HEK293T (cell line): ENCODE measurements around the gene LCN9.

ENCODE experiments used
- ARNT ChIP-seq: fragments of 450-650 bp; IDR thresholded peaks from 2 replicates; pipeline ENCODE4 v1.6.1; 2017; ENCODE audit warnings: mild to moderate bottlenecking
- BHLHE40 ChIP-seq: fragments of 450-650 bp; IDR thresholded peaks from 2 replicates; pipeline ENCODE4 v1.6.1; 2016; ENCODE audit warnings: mild to moderate bottlenecking, moderate library complexity, borderline replicate concordance
- ELF4 ChIP-seq: fragments of 450-650 bp; IDR thresholded peaks from 2 replicates; pipeline ENCODE4 v1.6.1; 2017; ENCODE audit warnings: antibody characterized with exemption
- FOXA1 ChIP-seq: fragments of 450-650 bp; IDR thresholded peaks from 2 replicates; pipeline ENCODE4 v1.6.1; 2016; ENCODE audit warnings: mild to moderate bottlenecking
- FOXK2 ChIP-seq: fragments of 450-650 bp; IDR thresholded peaks from 2 replicates; pipeline ENCODE4 v1.6.1; 2016; ENCODE audit warnings: mild to moderate bottlenecking
- FOXM1 ChIP-seq: fragments of 450-650 bp; IDR thresholded peaks from 2 replicates; pipeline ENCODE4 v1.6.1; 2017; ENCODE audit warnings: mild to moderate bottlenecking, borderline replicate concordance
- L3MBTL2 ChIP-seq: fragments of 450-650 bp; conservative IDR thresholded peaks from 2 replicates; pipeline ENCODE4 v1.6.1; 2016; ENCODE audit warnings: mild to moderate bottlenecking
- NFRKB ChIP-seq: fragments of 450-650 bp; IDR thresholded peaks from 2 replicates; pipeline ENCODE4 v1.6.1; 2016; ENCODE audit warnings: mild to moderate bottlenecking, moderate library complexity
- SP1 ChIP-seq: fragments of 450-650 bp; IDR thresholded peaks from 2 replicates; pipeline ENCODE4 v1.6.1; 2017
- SUZ12 ChIP-seq: fragments of 450-650 bp; IDR thresholded peaks from 2 replicates; pipeline ENCODE4 v1.6.1; 2016; ENCODE audit warnings: mild to moderate bottlenecking
- TF ChIP-seq, protein P1 (sequence below): fragments of 450-650 bp; IDR thresholded peaks from 2 replicates; pipeline ENCODE4 v1.6.1; 2016

DNA sequence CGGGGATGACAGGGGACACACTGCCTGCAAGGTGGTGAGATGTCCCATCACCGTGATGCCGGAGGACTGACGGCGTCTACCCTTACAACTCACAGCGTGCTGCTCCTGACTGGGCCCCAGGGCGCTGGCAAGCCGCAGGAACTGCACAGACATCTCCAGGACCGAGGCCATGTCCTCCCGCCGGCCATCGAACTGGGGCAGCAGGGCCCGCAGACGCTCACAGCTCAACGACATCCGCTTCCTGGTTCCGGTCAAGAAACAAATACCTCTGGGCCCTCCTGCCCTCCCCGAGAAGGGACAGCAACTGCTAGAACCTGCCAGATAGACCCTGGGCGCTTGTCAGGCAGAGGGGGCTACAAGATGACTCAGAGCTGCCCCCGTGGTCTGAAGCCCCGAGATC lies 35.1 kb downstream of the LCN9 start:
- no peak for TF ChIP-seq L3MBTL2
- no peak for TF ChIP-seq SUZ12
- no peak for TF ChIP-seq FOXK2
- TF ChIP-seq SP1, result no peak
- TF ChIP-seq ARNT, result no peak
- TF ChIP-seq BHLHE40, result no peak
- no peak for TF ChIP-seq FOXA1
- TF ChIP-seq, protein P1, sequence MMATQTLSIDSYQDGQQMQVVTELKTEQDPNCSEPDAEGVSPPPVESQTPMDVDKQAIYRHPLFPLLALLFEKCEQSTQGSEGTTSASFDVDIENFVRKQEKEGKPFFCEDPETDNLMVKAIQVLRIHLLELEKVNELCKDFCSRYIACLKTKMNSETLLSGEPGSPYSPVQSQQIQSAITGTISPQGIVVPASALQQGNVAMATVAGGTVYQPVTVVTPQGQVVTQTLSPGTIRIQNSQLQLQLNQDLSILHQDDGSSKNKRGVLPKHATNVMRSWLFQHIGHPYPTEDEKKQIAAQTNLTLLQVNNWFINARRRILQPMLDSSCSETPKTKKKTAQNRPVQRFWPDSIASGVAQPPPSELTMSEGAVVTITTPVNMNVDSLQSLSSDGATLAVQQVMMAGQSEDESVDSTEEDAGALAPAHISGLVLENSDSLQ, result no peak
- TF ChIP-seq NFRKB, result no peak
- no peak for TF ChIP-seq FOXM1
- no peak for TF ChIP-seq ELF4
